Effector memory CD4-positive, alpha-beta T cell (primary cell): Measurements from ENCODE around the gene IER3.
A peak's percentile ranks its signal among the peaks of the same experiment; 100 is the strongest.
"Not testable (repeated sequence)": the region's sequence is repeated elsewhere in the genome, so short reads cannot be mapped to it uniquely, and the experiment has no call there.

Experiments used
- DNase-seq, 3 donors: peaks; one replicate each; pipeline ENCODE4 v3.0.0-alpha.2; 2020
- H3K27ac ChIP-seq: 2 replicates; pipeline ENCODE4 v1.7.0; 2013; ENCODE audit warnings: mild to moderate bottlenecking, low read length, moderate library complexity; ENCODE audit not compliant: insufficient read depth, poor library complexity, severe bottlenecking
- H3K27me3 ChIP-seq: replicated peaks from 2 replicates; pipeline ENCODE4 v1.7.0; 2013; ENCODE audit warnings: mild to moderate bottlenecking, low read length; ENCODE audit not compliant: insufficient read depth, control insufficient read depth, poor library complexity, severe bottlenecking
- H3K36me3 ChIP-seq: 2 replicates; pipeline ENCODE4 v1.7.0; 2013; ENCODE audit warnings: mild to moderate bottlenecking, low read length, moderate library complexity; ENCODE audit not compliant: control insufficient read depth, insufficient read depth
- H3K4me1 ChIP-seq: 2 replicates; pipeline ENCODE4 v1.7.0; 2013; ENCODE audit warnings: low read length, mild to moderate bottlenecking; ENCODE audit not compliant: control insufficient read depth, insufficient read depth, poor library complexity, severe bottlenecking
- H3K4me3 ChIP-seq: 2 replicates; pipeline ENCODE4 v1.7.0; 2013; ENCODE audit warnings: low read length, low read depth, mild to moderate bottlenecking; ENCODE audit not compliant: insufficient read depth, poor library complexity, severe bottlenecking
- H3K9me3 ChIP-seq: 2 replicates; pipeline ENCODE4 v1.7.0; 2013; ENCODE audit warnings: mild to moderate bottlenecking, low read length, moderate library complexity; ENCODE audit not compliant: control insufficient read depth

Gene IER3

GRCh38 chr6:30723843-30724741 is 20.3 kb downstream of the IER3 start:
- not testable (repeated sequence) for DNase-seq, H3K9me3 ChIP-seq, H3K27ac ChIP-seq, H3K27me3 ChIP-seq, H3K4me3 ChIP-seq
- Histone ChIP-seq H3K36me3 (peaks cover 48% of the 10 kb centered on the region), H3K4me1 (peaks cover 14% of the 10 kb centered on the region)

GRCh38 chr6:30723159-30723842 is 21.0 kb downstream of the IER3 start:
- Histone ChIP-seq H3K4me1 (peaks cover 14% of the 10 kb centered on the region), H3K36me3 (peaks cover 48% of the 10 kb centered on the region), H3K27ac (peak overlapping the region; percentile 77)
- not testable (repeated sequence) for H3K9me3 ChIP-seq, DNase-seq, H3K27me3 ChIP-seq, H3K4me3 ChIP-seq

- H3K27me3 ChIP-seq, result no peaks in the 10 kb centered on the region
- peak; percentile 70 to 80 (median 77) for DNase-seq
- H3K9me3 ChIP-seq, result no peaks in the 10 kb centered on the region
- H3K4me3 ChIP-seq, result peak overlapping the region; percentile 54
- peaks cover 40% of the 10 kb centered on the region for H3K36me3 ChIP-seq
- H3K4me1 ChIP-seq, result peaks cover 17% of the 10 kb centered on the region
- H3K27ac ChIP-seq, result peak overlapping the region; percentile 77
Observed at GRCh38 chr6:30722280-30723112, 21.9 kb downstream of the IER3 start.

GRCh38 chr6:30722025-30722279 is 22.4 kb downstream of the IER3 start:
- H3K4me3 ChIP-seq, result peak overlapping the region; percentile 54
- H3K27me3 ChIP-seq, H3K9me3 ChIP-seq, DNase-seq: not testable (repeated sequence)
- H3K27ac ChIP-seq, result peak overlapping the region; percentile 77
- H3K36me3 ChIP-seq, result peaks cover 36% of the 10 kb centered on the region
- H3K4me1 ChIP-seq, result peaks cover 17% of the 10 kb centered on the region

- peak; percentile 88 to 94 (median 91) for DNase-seq
- H3K27me3 ChIP-seq, result no peaks in the 10 kb centered on the region
- peak overlapping the region; percentile 85 for H3K27ac ChIP-seq
- H3K4me1 ChIP-seq, result peaks cover 17% of the 10 kb centered on the region
- H3K4me3 ChIP-seq, result peak overlapping the region; percentile 63
- H3K9me3 ChIP-seq, result no peaks in the 10 kb centered on the region
- H3K36me3 ChIP-seq, result peaks cover 33% of the 10 kb centered on the region
Observed at GRCh38 chr6:30721198-30722024, 22.9 kb downstream of the IER3 start.

- peaks cover 17% of the 10 kb centered on the region for H3K4me1 ChIP-seq
- peak overlapping the region; percentile 63 for H3K4me3 ChIP-seq
- peak in 1 of 3 donors; percentile 24 for DNase-seq
Observed at GRCh38 chr6:30720738-30721197, 23.6 kb downstream of the IER3 start.

GRCh38 chr6:30719791-30720737 is 24.3 kb downstream of the IER3 start, which contains the start of gene TUBB:
Gene TUBB, plus strand, starts transcription at chr6:30720352. Its CDS starts 155 bp downstream, at chr6:30720507.
- peak; percentile 91 to 92 (median 91) for DNase-seq
- no peaks in the 10 kb centered on the region for H3K27me3 ChIP-seq
- H3K4me3 ChIP-seq, result peak within 1 kb of the TSS; percentile 63
- peaks cover 15% of the 10 kb centered on the region for H3K4me1 ChIP-seq
- peaks cover 23% of the 10 kb centered on the region for H3K36me3 ChIP-seq
- no peaks in the 10 kb centered on the region for H3K9me3 ChIP-seq
- peak within 1 kb of the TSS; percentile 85 for H3K27ac ChIP-seq

More at GRCh38 chr6:30720738-30721197, 23.6 kb downstream of the IER3 start:
- peak overlapping the region; percentile 85 for H3K27ac ChIP-seq
- H3K27me3 ChIP-seq, result no peaks in the 10 kb centered on the region
- H3K36me3 ChIP-seq, result peaks cover 29% of the 10 kb centered on the region
- no peaks in the 10 kb centered on the region for H3K9me3 ChIP-seq

- Histone ChIP-seq H3K4me3 (peak overlapping the region; percentile 63), H3K36me3 (peaks cover 19% of the 10 kb centered on the region), H3K9me3 (no peaks in the 10 kb centered on the region), H3K4me1 (peaks cover 11% of the 10 kb centered on the region), H3K27ac (peak overlapping the region; percentile 70), H3K27me3 (no peaks in the 10 kb centered on the region)
- no peak for DNase-seq
Observed at GRCh38 chr6:30719356-30719755, 25.0 kb downstream of the IER3 start.
